Upper lobe of left lung (tissue), 4 donors: Measurements from ENCODE around the gene KIAA0232.

ENCODE experiments used
- CTCF ChIP-seq, 6 experiments: fragments of 450-650 bp in 4 of 6; fragments of 200-600 bp in 2 of 6; sonication (generic) in 2 of 6; IDR thresholded peaks; one replicate each; pipeline ENCODE4 v1.5.1; 2016 to 2019; ENCODE audit warnings: antibody characterized with exemption in 6 of 6
- EP300 ChIP-seq, 4 donors: sonication (generic); formaldehyde crosslinking; IDR thresholded peaks; one replicate each; pipeline ENCODE4 v1.5.1; 2017; ENCODE audit warnings: antibody characterized with exemption in 4 of 4, control low read depth in 2 of 4
- POLR2A ChIP-seq, 4 donors: fragments of 450-650 bp; IDR thresholded peaks; one replicate each; pipeline ENCODE4 v1.5.1; 2016 to 2017; ENCODE audit warnings: antibody characterized with exemption in 4 of 4, mild to moderate bottlenecking in 2 of 4
- POLR2AphosphoS5 ChIP-seq, 2 donors: sonication (generic); formaldehyde crosslinking; IDR thresholded peaks; one replicate each; pipeline ENCODE4 v1.5.1; 2017; ENCODE audit warnings: antibody characterized with exemption in 2 of 2

- peak in 1 of 6 experiments; percentile 41 for TF ChIP-seq CTCF (IDR thresholded peaks at IDR 0.05)
- peak in 1 of 4 donors; percentile 4 for TF ChIP-seq POLR2A (IDR thresholded peaks at IDR 0.05)
- TF ChIP-seq POLR2AphosphoS5 (IDR thresholded peaks at IDR 0.05), result peak in 1 of 2 donors; percentile 33
- no peak for TF ChIP-seq EP300 (IDR thresholded peaks at IDR 0.05)
These were observed 35.7 kb upstream of the KIAA0232 start for GRCh38 chr4:6746721-6747293.
